ENCODE results near the gene FLACC1.

DNA sequence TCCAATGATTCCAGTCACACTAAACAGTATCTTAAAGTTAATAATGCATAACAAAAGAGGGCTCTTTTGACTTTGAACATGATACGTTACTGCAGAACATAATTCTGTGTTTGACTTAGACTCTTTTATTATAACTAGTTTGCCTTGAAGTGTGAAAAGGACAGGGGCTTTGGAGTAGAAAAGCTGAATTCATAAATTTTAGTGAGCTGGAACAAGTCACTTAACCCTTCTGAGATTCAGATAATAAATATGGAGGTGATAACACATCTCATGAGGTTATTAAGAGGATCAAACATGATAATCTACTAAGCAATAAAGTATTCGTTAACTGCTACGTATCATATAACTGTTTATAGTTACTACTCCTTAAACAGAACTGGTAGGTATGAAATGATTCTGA is 44.7 kb upstream of the FLACC1 start:
- TF ChIP-seq, protein P1, sequence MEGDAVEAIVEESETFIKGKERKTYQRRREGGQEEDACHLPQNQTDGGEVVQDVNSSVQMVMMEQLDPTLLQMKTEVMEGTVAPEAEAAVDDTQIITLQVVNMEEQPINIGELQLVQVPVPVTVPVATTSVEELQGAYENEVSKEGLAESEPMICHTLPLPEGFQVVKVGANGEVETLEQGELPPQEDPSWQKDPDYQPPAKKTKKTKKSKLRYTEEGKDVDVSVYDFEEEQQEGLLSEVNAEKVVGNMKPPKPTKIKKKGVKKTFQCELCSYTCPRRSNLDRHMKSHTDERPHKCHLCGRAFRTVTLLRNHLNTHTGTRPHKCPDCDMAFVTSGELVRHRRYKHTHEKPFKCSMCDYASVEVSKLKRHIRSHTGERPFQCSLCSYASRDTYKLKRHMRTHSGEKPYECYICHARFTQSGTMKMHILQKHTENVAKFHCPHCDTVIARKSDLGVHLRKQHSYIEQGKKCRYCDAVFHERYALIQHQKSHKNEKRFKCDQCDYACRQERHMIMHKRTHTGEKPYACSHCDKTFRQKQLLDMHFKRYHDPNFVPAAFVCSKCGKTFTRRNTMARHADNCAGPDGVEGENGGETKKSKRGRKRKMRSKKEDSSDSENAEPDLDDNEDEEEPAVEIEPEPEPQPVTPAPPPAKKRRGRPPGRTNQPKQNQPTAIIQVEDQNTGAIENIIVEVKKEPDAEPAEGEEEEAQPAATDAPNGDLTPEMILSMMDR (IDR thresholded peaks at IDR 0.05; ENCODE audit: low read length), result no peak
- no peak for TF ChIP-seq EZH2 (optimal IDR thresholded peaks at IDR 0.05; ENCODE audit: low read depth, low read length)

Measured in MM.1S (cell line).